Large intestine (tissue), 3 donors: ENCODE results near the gene RFXANK. TPM values are rescaled to one million over a fixed set of nuclear protein-coding genes. Genes with fewer than 3 reads are reported as not detected.
A peak's percentile ranks its signal among the peaks of the same experiment; 100 is the strongest.

Experiments
- DNase-seq, 2 donors: peaks; one replicate each; pipeline versions ENCODE4 v3.0.0 to v3.0.0-alpha.2; 2013
- H3K27ac ChIP-seq: one replicate; pipeline ENCODE4 v1.5.1; 2013; ENCODE audit warnings: low read length
- H3K27me3 ChIP-seq: 2 replicates; pipeline ENCODE4 v1.6.1; 2013; ENCODE audit warnings: low read length; ENCODE audit not compliant: control insufficient read depth, insufficient read depth
- H3K36me3 ChIP-seq: 2 replicates; pipeline ENCODE4 v1.6.1; 2013; ENCODE audit warnings: low read length; ENCODE audit not compliant: control insufficient read depth, insufficient read depth
- H3K4me1 ChIP-seq: one replicate; pipeline ENCODE4 v1.6.1; 2013; ENCODE audit warnings: low read length; ENCODE audit not compliant: control insufficient read depth, insufficient read depth
- H3K4me3 ChIP-seq: one replicate; pipeline ENCODE4 v1.5.1; 2013; ENCODE audit warnings: low read length
- H3K9me3 ChIP-seq: one replicate; pipeline ENCODE4 v1.6.1; 2013; ENCODE audit warnings: mild to moderate bottlenecking, low read depth, low read length, moderate library complexity; ENCODE audit not compliant: control insufficient read depth
- WGBS: methylation state at CpG from one replicate; pipeline ENCODE4 v1.1.5; 2013; ENCODE audit warnings: low lambda C conversion rate; ENCODE audit not compliant: insufficient coverage; 5-methylcytosine and 5-hydroxymethylcytosine counted together
- polyA plus RNA-seq: library from polyadenylated mRNA; unstranded; fragments of 120-200 nt; gene quantifications from one replicate; pipeline ENCODE4 v1.2.1, GENCODE V29; 2013

RFXANK gene
- polyA plus RNA-seq, 1 donor = 58.5 TPM

DNA sequence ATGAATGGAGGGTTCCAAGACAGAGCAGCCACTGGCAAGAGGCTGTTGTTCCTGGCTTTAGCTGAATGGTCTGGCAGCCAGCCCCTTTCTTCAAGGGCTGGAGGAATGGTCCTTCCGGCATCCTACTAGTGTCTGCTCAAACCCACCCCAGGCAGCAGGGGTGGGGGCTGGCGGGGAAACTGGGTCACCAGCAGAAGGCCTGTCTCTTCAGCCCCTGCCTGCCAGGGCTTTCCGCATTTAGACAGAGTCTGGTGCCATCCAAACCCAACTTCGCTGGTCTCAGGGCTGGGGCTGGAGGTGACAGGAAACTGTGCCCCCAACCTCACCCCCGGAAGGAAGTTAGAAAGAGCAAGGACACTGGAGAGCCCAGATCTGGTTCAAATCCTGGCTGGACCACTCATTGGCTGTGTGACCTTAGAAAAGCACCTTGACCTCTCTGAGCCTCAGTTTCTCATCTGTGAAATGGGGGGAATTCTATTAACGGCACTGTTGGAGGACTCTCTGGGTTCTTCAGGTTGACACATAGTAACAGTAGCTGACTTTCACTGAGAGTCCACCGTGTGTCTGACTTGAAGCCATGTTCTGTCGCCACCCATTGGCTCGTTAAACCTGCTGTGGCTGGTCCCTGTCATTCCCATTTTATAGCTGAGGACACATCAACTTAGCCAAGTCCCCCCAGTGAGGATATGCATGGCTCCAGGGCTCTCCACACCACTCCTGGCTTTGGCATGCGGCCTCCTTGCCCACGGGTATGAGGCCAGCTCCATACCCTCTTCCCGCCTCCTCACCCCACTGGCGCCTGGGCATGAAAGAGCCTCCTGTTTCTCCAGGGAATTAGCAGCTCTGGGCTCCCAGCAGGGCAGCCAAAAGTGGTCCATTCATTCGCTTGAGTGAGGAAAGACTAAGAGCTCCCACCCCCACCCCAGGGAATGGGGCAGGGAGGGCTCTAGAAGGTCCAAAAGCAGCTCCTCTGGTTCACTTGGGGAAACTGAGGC lies 13.7 kb downstream of the RFXANK start:
- Histone ChIP-seq H3K4me3 (no peak overlapping the region), H3K27ac (no peak overlapping the region), H3K4me1 (peaks cover 10% of the 10 kb centered on the region), H3K36me3 (peaks cover 8% of the 10 kb centered on the region), H3K27me3 (peaks cover 9% of the 10 kb centered on the region), H3K9me3 (peaks cover 10% of the 10 kb centered on the region)
- no CpG with 5 or more reads among the region's 14 CpGs for WGBS
- no peak for DNase-seq

DNA sequence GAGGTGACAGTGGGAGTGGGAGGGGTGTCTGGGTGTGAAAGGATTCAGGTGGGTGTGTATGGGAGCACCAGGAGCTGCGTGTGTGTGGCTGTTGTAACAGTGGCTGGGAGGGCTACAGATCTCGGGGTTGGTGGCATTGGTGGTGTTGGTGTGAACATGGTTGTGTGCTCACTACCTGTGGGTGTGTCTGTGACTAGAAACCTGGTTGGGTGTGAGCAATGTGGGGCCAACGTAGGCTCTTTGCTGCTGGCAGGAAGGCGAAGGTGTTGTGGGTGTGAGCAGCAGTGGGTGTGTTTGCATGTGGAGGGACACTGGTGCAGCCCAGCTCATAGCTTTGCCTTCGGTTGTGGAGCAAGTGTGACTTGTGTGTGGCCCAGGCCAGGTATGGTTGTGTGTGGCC lies 14.9 kb downstream of the RFXANK start:
- H3K4me3 ChIP-seq = no peak overlapping the region
- WGBS = no CpG with 5 or more reads among the region's 5 CpGs
- no peak overlapping the region for H3K27ac ChIP-seq
- peaks cover 10% of the 10 kb centered on the region for H3K4me1 ChIP-seq
- DNase-seq = no peak
- H3K27me3 ChIP-seq = peaks cover 20% of the 10 kb centered on the region
- H3K36me3 ChIP-seq = no peaks in the 10 kb centered on the region
- H3K9me3 ChIP-seq = peaks cover 10% of the 10 kb centered on the region

DNA sequence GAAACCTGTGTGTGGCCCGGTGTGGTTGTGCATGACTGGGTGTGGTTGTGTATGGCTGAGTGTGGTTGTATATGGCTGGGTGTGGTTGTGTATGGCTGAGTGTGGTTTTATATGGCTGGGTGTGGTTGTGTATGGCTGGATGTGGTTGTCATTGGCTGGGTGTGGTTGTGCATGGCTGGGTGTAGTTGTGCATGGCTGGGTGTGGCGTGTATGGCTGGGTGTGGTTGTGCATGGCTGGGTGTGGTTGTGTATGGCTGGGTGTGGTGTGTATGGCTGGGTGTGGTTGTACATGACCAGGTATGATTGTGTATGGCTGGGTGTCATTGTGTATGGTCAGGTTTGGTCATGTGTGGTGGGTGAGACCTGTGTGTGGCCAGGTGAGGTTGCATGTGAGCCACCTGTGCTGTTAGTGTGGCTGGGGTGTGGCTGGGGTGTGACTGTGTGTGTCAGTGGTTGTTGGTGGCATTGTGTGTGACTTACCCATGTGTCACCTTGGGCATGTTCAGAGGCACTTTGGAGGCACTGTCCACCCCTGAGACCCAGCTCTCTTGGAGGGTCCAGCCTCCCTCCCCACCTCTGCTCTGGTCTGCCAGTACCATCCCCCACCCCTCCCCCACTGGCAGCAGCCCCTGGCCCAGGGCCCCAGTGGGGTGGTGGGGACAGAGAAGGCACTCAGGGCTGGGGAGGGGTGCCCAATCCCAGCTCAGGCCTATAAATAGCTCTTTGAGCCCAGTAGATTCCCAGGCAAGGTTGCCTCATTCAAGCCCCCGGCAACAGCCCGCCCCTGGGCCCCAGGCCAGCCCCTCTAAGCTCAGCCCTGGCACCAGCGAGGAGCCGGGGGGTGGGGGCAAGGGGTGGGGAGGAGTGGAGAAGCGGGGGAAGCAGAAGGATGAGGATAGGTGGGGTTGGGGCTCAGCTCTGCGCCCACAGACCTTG lies 15.8 kb downstream of the RFXANK start:
- no peak for DNase-seq
- Histone ChIP-seq H3K27me3 (peaks cover 29% of the 10 kb centered on the region), H3K4me1 (peaks cover 1% of the 10 kb centered on the region), H3K9me3 (peaks cover 10% of the 10 kb centered on the region), H3K4me3 (no peak overlapping the region), H3K27ac (no peak overlapping the region), H3K36me3 (no peaks in the 10 kb centered on the region)
- WGBS = no CpG with 5 or more reads among the region's 8 CpGs

DNA sequence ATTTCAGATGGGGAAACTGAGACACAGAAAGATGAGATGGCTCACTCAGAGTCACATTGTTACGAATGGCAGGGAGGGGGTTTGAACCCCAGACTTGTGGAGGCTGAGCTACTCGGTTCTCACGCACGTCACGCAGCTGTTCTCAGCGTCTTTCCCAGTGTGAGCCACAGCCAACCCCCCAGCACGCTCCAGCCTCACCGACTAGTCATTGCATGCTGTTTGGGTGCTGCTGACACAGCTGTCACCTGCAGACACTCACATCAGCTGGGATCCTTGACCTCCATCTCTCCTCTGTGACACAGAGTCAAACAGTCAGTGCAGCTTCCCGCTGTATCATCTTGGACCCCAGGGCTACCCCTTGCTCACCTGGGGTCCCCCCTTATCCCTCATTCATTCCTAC lies 17.3 kb downstream of the RFXANK start:
- no peak overlapping the region for H3K27ac ChIP-seq
- WGBS = 67% methylated on average over 1 of the region's 9 CpGs
- H3K4me3 ChIP-seq = no peak overlapping the region
- DNase-seq = no peak
- H3K4me1 ChIP-seq = no peaks in the 10 kb centered on the region
- peaks cover 10% of the 10 kb centered on the region for H3K9me3 ChIP-seq
- peaks cover 44% of the 10 kb centered on the region for H3K27me3 ChIP-seq
- H3K36me3 ChIP-seq = no peaks in the 10 kb centered on the region

DNA sequence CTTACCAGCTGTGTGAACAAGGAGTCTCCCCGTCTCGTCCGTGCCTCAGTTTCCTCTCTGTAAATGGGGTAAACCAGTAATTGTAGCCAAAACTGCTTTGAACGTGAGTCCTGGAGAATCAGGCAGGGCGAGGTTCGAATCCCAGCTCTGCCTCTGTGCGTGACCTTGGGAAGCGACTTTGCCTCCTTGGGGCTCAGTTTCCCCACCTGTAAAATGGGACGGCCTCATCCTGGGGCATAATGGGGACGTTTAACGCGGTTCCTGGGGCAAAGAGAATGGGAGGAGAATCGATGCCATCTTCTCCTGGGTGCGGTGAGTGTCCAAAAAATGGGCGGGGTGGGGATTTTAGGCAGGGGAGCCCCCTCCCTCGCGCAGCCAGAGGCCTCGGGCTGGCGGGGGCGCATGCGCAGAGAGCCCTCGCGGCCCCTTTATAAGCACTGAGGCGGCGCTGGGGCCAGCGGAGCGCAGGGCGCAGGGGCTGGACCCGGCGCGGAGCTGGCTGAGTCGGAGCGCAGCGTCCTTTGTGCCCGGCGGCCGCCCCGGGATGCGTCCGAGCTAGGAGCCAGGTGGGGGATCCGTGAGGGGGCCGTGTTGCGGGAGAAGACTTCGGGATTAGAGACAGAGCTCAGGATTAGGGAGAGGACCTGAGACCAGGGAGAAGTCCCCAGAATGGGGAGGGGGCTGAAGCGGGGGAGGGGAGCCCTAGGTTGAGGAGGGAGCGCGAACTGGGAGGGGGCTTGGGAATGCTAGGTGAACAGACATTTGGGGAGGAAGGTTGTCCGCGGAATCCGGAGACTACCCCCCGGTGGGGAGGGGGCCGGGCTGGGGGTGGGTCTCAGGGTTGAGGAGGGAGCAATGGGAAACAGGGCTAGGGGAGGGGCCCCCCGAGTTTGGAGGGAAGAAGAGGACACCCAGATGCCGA lies 19.7 kb downstream of the RFXANK start, which contains the start of gene NCAN:
TSS of gene NCAN (plus strand) at position 460 of the 922 bp plus-strand sequence. CDS start 4,996 bp downstream, outside the sequence.
- peaks cover 43% of the 10 kb centered on the region for H3K27me3 ChIP-seq
- H3K9me3 ChIP-seq = peaks cover 10% of the 10 kb centered on the region
- H3K4me3 ChIP-seq = no peak within 1 kb of the TSS
- no peaks in the 10 kb centered on the region for H3K4me1 ChIP-seq
- H3K27ac ChIP-seq = no peak within 1 kb of the TSS
- no peak for DNase-seq
- H3K36me3 ChIP-seq = no peaks in the 10 kb centered on the region
- WGBS = no CpG with 5 or more reads among the region's 54 CpGs

DNA sequence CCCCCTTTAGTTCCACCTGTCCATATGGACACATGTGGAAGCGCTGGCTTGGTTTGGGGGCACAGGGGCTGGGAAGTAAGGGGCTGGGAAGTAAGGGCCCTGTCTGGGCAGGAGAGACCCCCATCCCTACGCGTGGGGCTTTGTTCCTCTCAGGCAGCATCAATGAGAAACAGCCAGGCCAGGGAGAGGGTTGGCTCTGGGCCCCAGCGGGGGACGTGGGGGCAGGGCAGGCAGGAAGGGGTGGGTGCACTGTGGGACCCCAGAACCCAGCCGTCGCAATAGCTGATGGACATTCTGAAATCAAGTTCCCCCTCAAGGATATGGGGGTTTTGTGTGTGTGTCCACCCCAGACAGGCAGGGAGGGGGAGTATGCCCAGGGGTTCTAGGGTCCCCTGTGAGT lies 20.9 kb downstream of the RFXANK start:
- no peak for DNase-seq
- Histone ChIP-seq H3K4me1 (no peaks in the 10 kb centered on the region), H3K9me3 (peaks cover 2% of the 10 kb centered on the region), H3K27me3 (peaks cover 43% of the 10 kb centered on the region), H3K27ac (no peak overlapping the region), H3K4me3 (no peak overlapping the region), H3K36me3 (no peaks in the 10 kb centered on the region)
- no CpG with 5 or more reads among the region's 7 CpGs for WGBS

DNA sequence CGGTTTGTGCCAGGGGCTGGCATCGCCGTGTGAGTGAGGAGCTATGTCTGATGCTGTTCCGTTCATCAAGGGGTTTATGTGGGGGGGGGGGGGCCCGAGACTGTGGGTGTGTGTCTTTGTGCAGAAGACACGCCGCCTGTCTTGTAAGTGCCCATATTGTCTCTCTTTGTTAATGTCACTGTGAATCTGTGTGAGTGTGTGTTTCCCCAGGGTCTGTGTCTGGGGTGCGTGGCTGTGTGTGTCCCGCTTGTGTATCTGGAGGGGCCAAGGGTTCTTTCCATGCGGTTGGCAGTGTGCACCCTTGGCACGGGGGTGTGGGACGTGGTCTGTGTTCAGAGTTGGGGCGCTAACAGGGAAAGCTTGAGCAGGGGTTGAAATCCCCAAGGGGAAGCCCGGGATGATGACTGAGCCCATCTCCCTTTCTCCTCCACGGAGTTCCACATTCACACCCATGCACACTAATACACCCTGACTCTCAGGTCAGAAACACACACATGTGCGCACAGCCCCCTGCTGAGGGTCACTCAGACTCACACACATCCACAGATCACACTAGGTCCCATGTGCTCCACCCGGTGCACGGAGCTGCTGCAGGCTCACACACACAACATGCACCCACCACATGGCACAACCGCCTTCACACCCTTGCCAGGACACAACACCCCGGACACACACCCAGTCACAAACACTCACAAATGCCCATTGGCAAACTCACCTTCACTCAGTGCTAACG lies 21.5 kb downstream of the RFXANK start:
- Histone ChIP-seq H3K9me3 (no peaks in the 10 kb centered on the region), H3K27me3 (peaks cover 43% of the 10 kb centered on the region), H3K4me3 (no peak overlapping the region), H3K36me3 (no peaks in the 10 kb centered on the region), H3K27ac (no peak overlapping the region), H3K4me1 (no peaks in the 10 kb centered on the region)
- WGBS = 40% methylated on average over 1 of the region's 21 CpGs
- no peak for DNase-seq

DNA sequence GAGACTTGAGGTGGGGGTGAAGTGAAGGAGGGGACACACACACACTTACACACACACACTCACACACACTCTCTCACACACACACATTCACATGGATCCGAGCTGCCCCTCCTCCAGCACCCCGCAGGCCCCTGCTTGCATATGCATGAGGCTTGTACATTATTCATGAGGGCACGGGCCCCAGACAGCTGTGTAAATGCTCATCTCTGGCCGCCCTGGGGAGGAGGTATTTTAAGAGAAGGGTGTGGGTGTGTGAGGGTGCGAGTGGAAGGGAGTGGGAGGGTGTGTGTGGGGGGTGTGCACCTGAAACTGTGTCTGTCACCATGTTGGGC lies 22.1 kb downstream of the RFXANK start:
- peaks cover 43% of the 10 kb centered on the region for H3K27me3 ChIP-seq

DNA sequence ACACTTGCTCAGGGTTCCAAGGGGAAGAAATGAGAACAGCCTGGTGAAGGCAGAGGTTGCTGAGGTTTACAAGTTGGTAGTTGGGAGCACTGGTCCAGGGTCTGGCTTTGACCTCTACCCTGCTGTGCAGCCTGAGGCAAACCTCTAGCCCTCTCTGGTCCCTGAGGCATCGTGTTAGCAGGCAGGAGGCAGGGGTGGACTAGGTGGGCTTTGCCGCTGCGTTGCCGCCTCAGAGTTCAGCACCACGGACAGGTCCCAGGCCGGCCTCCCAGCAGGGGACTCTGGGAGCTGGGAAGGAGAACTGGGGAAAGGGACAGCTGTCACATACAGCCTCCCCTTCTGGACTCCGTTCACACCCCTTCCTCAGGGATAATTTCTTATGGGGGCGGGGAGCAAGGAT lies 22.8 kb downstream of the RFXANK start:
- H3K4me1 ChIP-seq = no peaks in the 10 kb centered on the region
- H3K36me3 ChIP-seq = no peaks in the 10 kb centered on the region
- H3K27me3 ChIP-seq = peaks cover 43% of the 10 kb centered on the region
- WGBS = no CpG with 5 or more reads among the region's 8 CpGs
- no peak overlapping the region for H3K27ac ChIP-seq
- no peak overlapping the region for H3K4me3 ChIP-seq
- DNase-seq = peak; percentile 25 to 37
- H3K9me3 ChIP-seq = no peaks in the 10 kb centered on the region

More for the DNA sequence above, 22.1 kb downstream of the RFXANK start:
- no peak for DNase-seq
- Histone ChIP-seq H3K4me1 (no peaks in the 10 kb centered on the region), H3K36me3 (no peaks in the 10 kb centered on the region), H3K4me3 (no peak overlapping the region), H3K9me3 (no peaks in the 10 kb centered on the region), H3K27ac (no peak overlapping the region)
- no CpG with 5 or more reads among the region's 5 CpGs for WGBS
